ENCODE data around the gene KIAA1958.

Gene KIAA1958

GRCh38 chr9:112489876-112490666, 3.4 kb downstream of the KIAA1958 start:
- no peak for TF ChIP-seq CTCF (IDR thresholded peaks at IDR 0.05; ENCODE audit: low read depth, low read length, missing control alignments)
- H3K27ac ChIP-seq, result no peak overlapping the region
- H3K36me3 ChIP-seq (replicated peaks), result no peaks in the 10 kb centered on the region
- H3K27me3 ChIP-seq (replicated peaks), result no peaks in the 10 kb centered on the region
- H3K4me3 ChIP-seq (ENCODE audit: low read depth, low read length), result no peak overlapping the region
- in situ Hi-C loops (cut with HindIII; ENCODE audit: low pct_ligation_motif_present, low sequenced_read_pairs), result no loop called here
- no peak for DNase-seq

DNA sequence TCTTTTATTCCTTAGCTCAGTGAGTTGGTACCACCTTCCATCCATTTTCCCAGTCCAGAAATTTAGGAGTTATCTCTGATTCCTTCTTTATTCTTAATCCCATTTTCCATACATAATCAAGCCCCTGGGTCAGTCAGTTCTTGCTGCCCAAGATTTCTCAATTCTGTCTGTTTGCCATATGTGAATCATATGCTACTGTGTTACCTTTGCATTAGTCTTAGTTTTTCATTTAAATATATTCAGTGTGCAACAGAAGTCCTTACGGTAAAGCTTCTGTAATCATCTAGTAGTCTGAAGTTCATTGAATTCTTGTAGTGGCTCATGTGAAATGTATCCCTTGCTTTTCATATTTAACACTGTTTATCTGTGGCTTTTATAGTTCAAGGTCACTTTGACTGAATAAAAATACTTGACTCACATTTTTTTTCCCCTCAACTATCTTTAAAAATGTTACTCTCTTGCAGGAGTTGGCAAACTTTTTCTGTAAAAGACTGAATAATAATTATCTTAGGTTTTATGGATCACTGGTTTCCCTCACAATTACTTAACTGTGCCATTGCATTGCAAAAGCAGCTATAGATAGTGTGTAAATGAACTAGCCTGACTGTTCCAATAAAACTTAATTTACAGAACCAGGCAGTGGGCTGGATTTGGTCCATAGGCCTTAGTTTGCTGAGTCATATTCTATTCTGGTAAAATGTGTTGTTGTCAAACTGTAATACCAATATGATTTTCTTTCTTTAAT, 6.9 kb downstream of the KIAA1958 start:
- DNase-seq, result no peak
- no peak for TF ChIP-seq CTCF (IDR thresholded peaks at IDR 0.05; ENCODE audit: low read depth, low read length, missing control alignments)
- in situ Hi-C loops (cut with HindIII; ENCODE audit: low pct_ligation_motif_present, low sequenced_read_pairs), result no loop called here
- Histone ChIP-seq H3K36me3 (replicated peaks) (no peaks in the 10 kb centered on the region), H3K27me3 (replicated peaks) (no peaks in the 10 kb centered on the region), H3K27ac (no peak overlapping the region), H3K4me3 (ENCODE audit: low read depth, low read length) (no peak overlapping the region)

DNA sequence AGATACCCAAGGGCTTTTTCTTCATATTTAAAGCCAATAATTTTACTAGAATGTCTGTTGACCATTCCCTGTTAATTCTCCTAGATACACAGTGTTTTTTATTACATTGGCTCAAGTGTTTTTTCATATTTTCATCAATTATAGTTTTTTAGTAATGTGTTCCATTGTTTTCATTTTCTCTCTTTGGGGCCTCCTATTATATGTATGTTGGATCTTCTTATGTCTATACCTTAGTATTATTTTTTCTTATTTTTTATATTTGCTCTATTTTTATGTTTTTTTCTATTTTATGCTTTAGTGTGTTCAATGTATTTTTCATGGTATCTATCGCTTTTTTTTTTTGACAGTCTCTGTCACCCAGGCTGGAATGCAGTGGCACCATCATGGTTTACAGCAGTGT, 7.5 kb downstream of the KIAA1958 start:
- DNase-seq, result no peak
- no peak overlapping the region for H3K4me3 ChIP-seq (ENCODE audit: low read depth, low read length)
- H3K36me3 ChIP-seq (replicated peaks), result no peaks in the 10 kb centered on the region
- H3K27me3 ChIP-seq (replicated peaks), result no peaks in the 10 kb centered on the region
- no peak overlapping the region for H3K27ac ChIP-seq
- TF ChIP-seq CTCF (IDR thresholded peaks at IDR 0.05; ENCODE audit: low read depth, low read length, missing control alignments), result no peak
- in situ Hi-C loops (cut with HindIII; ENCODE audit: low pct_ligation_motif_present, low sequenced_read_pairs), result no loop called here

GRCh38 chr9:112495614-112496013, 9.0 kb downstream of the KIAA1958 start:
- no peak for TF ChIP-seq CTCF (IDR thresholded peaks at IDR 0.05; ENCODE audit: low read depth, low read length, missing control alignments)
- Histone ChIP-seq H3K36me3 (replicated peaks) (no peaks in the 10 kb centered on the region), H3K27ac (no peak overlapping the region), H3K27me3 (replicated peaks) (no peaks in the 10 kb centered on the region), H3K4me3 (ENCODE audit: low read depth, low read length) (no peak overlapping the region)
- DNase-seq, result no peak
- in situ Hi-C loops (cut with HindIII; ENCODE audit: low pct_ligation_motif_present, low sequenced_read_pairs), result no loop called here

GRCh38 chr9:112496074-112496722, 9.6 kb downstream of the KIAA1958 start:
- in situ Hi-C loops (cut with HindIII; ENCODE audit: low pct_ligation_motif_present, low sequenced_read_pairs), result no loop called here
- Histone ChIP-seq H3K4me3 (ENCODE audit: low read depth, low read length) (no peak overlapping the region), H3K27ac (no peak overlapping the region), H3K36me3 (replicated peaks) (no peaks in the 10 kb centered on the region), H3K27me3 (replicated peaks) (no peaks in the 10 kb centered on the region)
- no peak for TF ChIP-seq CTCF (IDR thresholded peaks at IDR 0.05; ENCODE audit: low read depth, low read length, missing control alignments)
- DNase-seq, result no peak

All from brain microvascular endothelial cell (primary cell).